ENCODE measurements around the gene MTMR12. TPM values are rescaled to one million over a fixed set of nuclear protein-coding genes. Genes with fewer than 3 reads are reported as not detected.

The MTMR12 gene
- total and polyA plus RNA-seq, 2 donors (not counting 1 experiment from before 2014, with no cell fraction given), result 18.5 to 18.6 TPM

DNA sequence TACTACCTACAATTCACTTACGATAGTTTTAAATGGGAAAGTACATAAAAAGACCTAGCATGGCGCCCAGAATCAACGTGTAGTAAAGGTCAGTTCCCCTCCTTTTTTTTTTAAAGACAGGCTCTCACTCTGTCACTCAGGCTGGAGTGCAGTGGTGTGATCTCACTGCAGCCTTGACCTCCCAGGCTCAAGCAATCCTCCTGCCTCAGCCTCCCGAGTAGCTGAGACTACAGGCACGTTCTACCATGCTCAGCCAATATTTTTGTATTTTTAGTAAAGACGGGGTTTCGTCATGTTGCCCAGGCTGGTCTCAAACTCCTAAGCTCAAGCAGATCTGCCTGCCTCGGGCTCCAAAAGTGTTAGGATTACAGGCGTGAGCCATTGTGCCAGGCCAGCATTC lies 40.7 kb upstream of the MTMR12 start:
- Histone ChIP-seq H2AFZ (ENCODE audit: low read length) (no peak overlapping the region), H3K9ac (ENCODE audit: insufficient read depth, low read length) (no peak overlapping the region), H3K4me1 (ENCODE audit: control insufficient read depth, extremely low read depth, insufficient read depth, low read length) (no peaks in the 10 kb centered on the region), H4K20me1 (ENCODE audit: control insufficient read depth, extremely low read depth, insufficient read depth, low read length) (no peaks in the 10 kb centered on the region), H3K27ac (ENCODE audit: insufficient read depth, low read length) (no peak overlapping the region), H3K9me3 (ENCODE audit: control insufficient read depth, insufficient read depth, low read depth, low read length) (no peaks in the 10 kb centered on the region), H3K4me2 (ENCODE audit: extremely low read depth, insufficient read depth, low read length) (no peak overlapping the region), H3K79me2 (ENCODE audit: control insufficient read depth, insufficient read depth, low read length) (no peaks in the 10 kb centered on the region), H3K36me3 (ENCODE audit: control insufficient read depth, insufficient read depth, low read length) (no peaks in the 10 kb centered on the region), H3K27me3 (ENCODE audit: control insufficient read depth, insufficient read depth, low read length) (no peaks in the 10 kb centered on the region), H3K4me3 (replicated peaks in 1 of 4; ENCODE audit: control extremely low read depth in 1 of 4, insufficient read depth in 1 of 4, low read depth in 3 of 4, low read length in 4 of 4) (no peak overlapping the region)
- DNase-seq (ENCODE audit: low read depth in 2 of 2), result no peak
- TF ChIP-seq, protein P1, sequence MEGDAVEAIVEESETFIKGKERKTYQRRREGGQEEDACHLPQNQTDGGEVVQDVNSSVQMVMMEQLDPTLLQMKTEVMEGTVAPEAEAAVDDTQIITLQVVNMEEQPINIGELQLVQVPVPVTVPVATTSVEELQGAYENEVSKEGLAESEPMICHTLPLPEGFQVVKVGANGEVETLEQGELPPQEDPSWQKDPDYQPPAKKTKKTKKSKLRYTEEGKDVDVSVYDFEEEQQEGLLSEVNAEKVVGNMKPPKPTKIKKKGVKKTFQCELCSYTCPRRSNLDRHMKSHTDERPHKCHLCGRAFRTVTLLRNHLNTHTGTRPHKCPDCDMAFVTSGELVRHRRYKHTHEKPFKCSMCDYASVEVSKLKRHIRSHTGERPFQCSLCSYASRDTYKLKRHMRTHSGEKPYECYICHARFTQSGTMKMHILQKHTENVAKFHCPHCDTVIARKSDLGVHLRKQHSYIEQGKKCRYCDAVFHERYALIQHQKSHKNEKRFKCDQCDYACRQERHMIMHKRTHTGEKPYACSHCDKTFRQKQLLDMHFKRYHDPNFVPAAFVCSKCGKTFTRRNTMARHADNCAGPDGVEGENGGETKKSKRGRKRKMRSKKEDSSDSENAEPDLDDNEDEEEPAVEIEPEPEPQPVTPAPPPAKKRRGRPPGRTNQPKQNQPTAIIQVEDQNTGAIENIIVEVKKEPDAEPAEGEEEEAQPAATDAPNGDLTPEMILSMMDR (conservative IDR thresholded peaks at IDR 0.05 in 1 of 2, IDR thresholded peaks at IDR 0.05 in 1 of 2; ENCODE audit: low read depth in 1 of 2, low read length in 2 of 2), result no peak
- no peak for TF ChIP-seq EZH2 (IDR thresholded peaks at IDR 0.05; ENCODE audit: low read length, missing control alignments)

DNA sequence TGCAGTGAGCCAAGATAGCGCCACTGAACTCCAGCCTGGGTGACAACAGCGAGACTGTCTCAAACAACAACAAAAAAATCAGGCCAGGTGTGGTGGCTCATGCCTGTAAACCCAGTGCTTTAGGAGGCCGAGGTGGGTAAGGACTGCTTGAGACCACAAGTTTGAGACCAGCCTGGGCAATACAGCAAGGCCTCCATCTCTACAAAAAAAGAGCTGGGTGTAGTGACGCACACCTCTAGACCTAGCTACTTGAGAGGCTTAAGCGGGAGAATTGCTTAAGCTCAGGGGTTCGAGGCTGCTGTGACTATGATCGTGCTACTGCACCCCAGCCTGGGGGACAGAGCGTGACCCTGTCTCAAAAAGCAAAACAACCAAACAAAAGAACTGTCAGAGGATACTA lies 39.9 kb upstream of the MTMR12 start:
- no peak overlapping the region for H3K27ac ChIP-seq (ENCODE audit: insufficient read depth, low read length)
- no peak overlapping the region for H3K9ac ChIP-seq (ENCODE audit: insufficient read depth, low read length)
- no peaks in the 10 kb centered on the region for H3K36me3 ChIP-seq (ENCODE audit: control insufficient read depth, insufficient read depth, low read length)
- no peak overlapping the region for H3K4me3 ChIP-seq (replicated peaks in 1 of 4; ENCODE audit: control extremely low read depth in 1 of 4, insufficient read depth in 1 of 4, low read depth in 3 of 4, low read length in 4 of 4)
- no peak overlapping the region for H3K4me2 ChIP-seq (ENCODE audit: extremely low read depth, insufficient read depth, low read length)
- no peak for DNase-seq (ENCODE audit: low read depth in 2 of 2)
- H3K79me2 ChIP-seq (ENCODE audit: control insufficient read depth, insufficient read depth, low read length), result no peaks in the 10 kb centered on the region
- TF ChIP-seq, protein P1 (conservative IDR thresholded peaks at IDR 0.05 in 1 of 2, IDR thresholded peaks at IDR 0.05 in 1 of 2; ENCODE audit: low read depth in 1 of 2, low read length in 2 of 2), result no peak
- no peak for TF ChIP-seq EZH2 (IDR thresholded peaks at IDR 0.05; ENCODE audit: low read length, missing control alignments)
- no peak overlapping the region for H2AFZ ChIP-seq (ENCODE audit: low read length)
- H3K9me3 ChIP-seq (ENCODE audit: control insufficient read depth, insufficient read depth, low read depth, low read length), result no peaks in the 10 kb centered on the region
- no peaks in the 10 kb centered on the region for H3K27me3 ChIP-seq (ENCODE audit: control insufficient read depth, insufficient read depth, low read length)
- no peaks in the 10 kb centered on the region for H3K4me1 ChIP-seq (ENCODE audit: control insufficient read depth, extremely low read depth, insufficient read depth, low read length)
- H4K20me1 ChIP-seq (ENCODE audit: control insufficient read depth, extremely low read depth, insufficient read depth, low read length), result no peaks in the 10 kb centered on the region

GRCh38 chr5:32346869-32347268 lies 34.1 kb upstream of the MTMR12 start:
- Histone ChIP-seq H2AFZ (ENCODE audit: low read length) (no peak overlapping the region), H4K20me1 (ENCODE audit: control insufficient read depth, extremely low read depth, insufficient read depth, low read length) (no peaks in the 10 kb centered on the region), H3K4me2 (ENCODE audit: extremely low read depth, insufficient read depth, low read length) (no peak overlapping the region), H3K36me3 (ENCODE audit: control insufficient read depth, insufficient read depth, low read length) (no peaks in the 10 kb centered on the region), H3K4me3 (replicated peaks in 1 of 4; ENCODE audit: control extremely low read depth in 1 of 4, insufficient read depth in 1 of 4, low read depth in 3 of 4, low read length in 4 of 4) (no peak overlapping the region), H3K27ac (ENCODE audit: insufficient read depth, low read length) (no peak overlapping the region), H3K27me3 (ENCODE audit: control insufficient read depth, insufficient read depth, low read length) (no peaks in the 10 kb centered on the region), H3K4me1 (ENCODE audit: control insufficient read depth, extremely low read depth, insufficient read depth, low read length) (no peaks in the 10 kb centered on the region), H3K79me2 (ENCODE audit: control insufficient read depth, insufficient read depth, low read length) (no peaks in the 10 kb centered on the region), H3K9ac (ENCODE audit: insufficient read depth, low read length) (no peak overlapping the region), H3K9me3 (ENCODE audit: control insufficient read depth, insufficient read depth, low read depth, low read length) (no peaks in the 10 kb centered on the region)
- DNase-seq (ENCODE audit: low read depth in 2 of 2), result no peak
- no peak for TF ChIP-seq EZH2 (IDR thresholded peaks at IDR 0.05; ENCODE audit: low read length, missing control alignments)
- TF ChIP-seq, protein P1 (conservative IDR thresholded peaks at IDR 0.05 in 1 of 2, IDR thresholded peaks at IDR 0.05 in 1 of 2; ENCODE audit: low read depth in 1 of 2, low read length in 2 of 2), result no peak

Measured in fibroblast of lung (primary cell).